Memory B cell (primary cell): ENCODE results near the gene GMPPB.
"Not testable (repeated sequence)": the region's sequence is repeated elsewhere in the genome, so short reads cannot be mapped to it uniquely, and the experiment has no call there.

Experiments used
- ATAC-seq: fragments of 150-1000 bp; cut with Tn5 transposase; 2 replicates; pipeline ENCODE4 v1.10.0; 2021; ENCODE audit warnings: low read depth, mild to moderate bottlenecking, moderate library complexity
- DNase-seq, 2 donors: peaks; one replicate each; pipeline ENCODE4 v3.0.0; 2022; ENCODE audit warnings: low spot score in 2 of 2
- H3K27ac Mint-ChIP-seq: one replicate; pipeline ENCODE4 v1.8.0; 2022; ENCODE audit warnings: mild to moderate bottlenecking, moderate library complexity, mixed read lengths
- H3K27me3 Mint-ChIP-seq: one replicate; pipeline ENCODE4 v1.8.0; 2022; ENCODE audit warnings: mixed read lengths
- H3K36me3 Mint-ChIP-seq: one replicate; pipeline ENCODE4 v1.8.0; 2022; ENCODE audit warnings: mild to moderate bottlenecking, mixed read lengths
- H3K4me1 Mint-ChIP-seq: one replicate; pipeline ENCODE4 v1.8.0; 2022; ENCODE audit warnings: mixed read lengths
- H3K4me3 Mint-ChIP-seq: one replicate; pipeline ENCODE4 v1.8.0; 2022; ENCODE audit warnings: mild to moderate bottlenecking, moderate library complexity, mixed read lengths
- H3K9me3 Mint-ChIP-seq: one replicate; pipeline ENCODE4 v1.8.0; 2022; ENCODE audit warnings: mixed read lengths

GMPPB gene

DNA sequence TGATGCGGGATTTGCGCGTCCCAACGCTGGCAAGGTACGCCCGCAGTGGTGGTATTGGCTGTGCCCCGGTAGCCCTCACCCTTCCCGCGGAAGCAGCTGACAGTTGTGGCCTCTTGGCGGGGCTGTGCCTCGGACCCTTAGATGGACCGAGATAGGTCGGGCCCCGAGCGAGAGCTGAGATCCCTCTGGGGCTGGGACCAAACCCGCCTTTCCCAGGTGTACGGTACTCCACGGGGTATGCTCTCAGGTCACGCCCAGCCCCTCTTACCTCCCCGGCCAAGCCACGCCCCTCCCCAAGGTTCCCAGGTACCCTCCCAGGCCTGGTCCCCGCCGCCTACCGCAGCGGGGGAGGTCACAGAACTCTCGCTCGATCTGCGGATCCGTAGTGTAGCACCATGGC, 37.4 kb downstream of the GMPPB start:
- not testable (repeated sequence) for H3K27ac Mint-ChIP-seq, H3K9me3 Mint-ChIP-seq, H3K27me3 Mint-ChIP-seq, DNase-seq
- peaks cover 20% of the 10 kb centered on the region for H3K4me1 Mint-ChIP-seq
- peak; percentile 11 for ATAC-seq
- H3K36me3 Mint-ChIP-seq = peaks cover 14% of the 10 kb centered on the region
- H3K4me3 Mint-ChIP-seq = peak overlapping the region; percentile 54

DNA sequence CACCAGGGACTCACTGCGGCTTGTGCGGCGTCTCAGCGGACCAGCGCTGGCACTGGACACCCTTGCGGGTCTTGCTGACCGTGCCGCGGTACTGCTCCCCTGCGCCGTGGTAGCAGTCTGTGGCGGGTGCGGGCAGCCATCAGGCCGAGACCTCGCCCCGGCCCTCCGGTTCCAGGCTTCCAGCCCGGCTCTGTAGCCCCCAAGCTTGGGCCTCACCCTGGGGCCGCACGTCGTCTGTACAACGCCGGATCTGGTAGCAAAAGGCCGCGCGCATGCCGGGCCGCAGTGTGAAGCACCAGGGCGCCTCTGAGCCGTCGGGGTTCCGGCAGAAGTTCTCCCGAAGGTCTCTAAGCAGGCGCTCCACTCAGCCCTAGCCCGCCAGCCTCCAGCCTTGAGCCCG, 37.9 kb downstream of the GMPPB start:
- DNase-seq, H3K27me3 Mint-ChIP-seq, H3K4me3 Mint-ChIP-seq, H3K9me3 Mint-ChIP-seq, H3K27ac Mint-ChIP-seq: not testable (repeated sequence)
- peak; percentile 2 for ATAC-seq
- Mint-ChIP-seq H3K4me1 (peaks cover 20% of the 10 kb centered on the region), H3K36me3 (peaks cover 16% of the 10 kb centered on the region)

DNA sequence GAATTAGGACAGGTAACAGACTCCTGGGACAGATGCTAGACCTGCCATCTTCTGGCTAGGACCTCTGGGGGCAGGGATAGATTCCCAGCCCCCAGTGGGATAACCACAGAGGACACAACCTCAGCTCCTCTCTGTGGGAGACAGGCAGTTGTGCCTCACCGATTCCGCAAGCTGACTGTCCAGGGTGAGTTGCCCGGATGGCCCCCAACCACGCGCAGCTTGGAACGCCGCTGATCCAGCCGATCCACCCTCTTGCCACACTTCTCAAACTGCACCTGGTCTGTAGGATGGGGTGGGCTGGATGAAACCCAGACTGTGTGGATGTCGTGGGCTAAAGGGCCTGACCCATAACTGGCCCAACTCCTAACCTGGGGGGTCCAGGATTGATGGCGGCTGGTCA, 38.6 kb downstream of the GMPPB start:
- peaks cover 15% of the 10 kb centered on the region for H3K4me1 Mint-ChIP-seq
- not testable (repeated sequence) for ATAC-seq, H3K27me3 Mint-ChIP-seq, H3K27ac Mint-ChIP-seq, DNase-seq, H3K9me3 Mint-ChIP-seq
- H3K4me3 Mint-ChIP-seq = peak overlapping the region; percentile 11
- peaks cover 23% of the 10 kb centered on the region for H3K36me3 Mint-ChIP-seq

DNA sequence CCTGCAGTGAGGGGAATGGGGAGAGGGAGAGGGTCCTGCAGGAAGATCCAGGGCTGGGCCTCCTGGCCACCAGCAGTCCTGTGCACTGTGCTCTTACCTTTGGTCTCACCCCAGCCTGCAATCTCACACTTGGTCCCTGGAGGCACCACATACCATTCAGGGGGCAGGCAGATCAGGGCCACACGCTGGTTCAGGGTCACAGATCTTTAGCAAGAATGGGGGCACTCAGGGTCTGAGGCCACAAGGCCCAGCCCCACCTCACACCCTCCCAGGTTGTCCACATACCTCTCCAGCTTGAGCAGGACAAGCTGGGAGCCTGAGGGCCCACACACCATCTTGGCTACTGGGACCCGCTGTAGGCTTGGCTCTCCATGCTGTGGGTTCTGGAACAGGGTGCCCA, 39.3 kb downstream of the GMPPB start:
- not testable (repeated sequence) for H3K27me3 Mint-ChIP-seq, DNase-seq, ATAC-seq, H3K9me3 Mint-ChIP-seq, H3K4me3 Mint-ChIP-seq, H3K27ac Mint-ChIP-seq
- Mint-ChIP-seq H3K36me3 (peaks cover 28% of the 10 kb centered on the region), H3K4me1 (peaks cover 12% of the 10 kb centered on the region)

DNA sequence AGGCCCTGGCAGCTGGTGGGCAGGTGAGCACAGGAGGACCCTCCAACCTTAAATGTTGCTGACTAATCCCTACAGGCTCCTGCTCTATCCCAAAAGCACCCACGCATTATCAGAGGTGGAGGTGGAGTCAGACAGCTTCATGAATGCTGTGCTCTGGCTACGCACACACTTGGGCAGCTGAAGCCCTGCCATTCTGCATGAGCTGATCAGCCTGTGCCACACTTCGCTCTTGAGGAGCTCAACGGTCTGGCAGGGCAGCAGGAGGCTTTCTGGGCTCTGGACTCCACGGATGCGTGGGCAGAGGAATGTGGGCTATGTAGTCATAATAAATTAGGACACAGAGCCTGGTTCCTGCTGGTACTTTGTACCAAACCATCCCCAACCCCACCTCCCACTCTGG, 40.6 kb downstream of the GMPPB start:
- DNase-seq = no peak
- no peak for ATAC-seq
- H3K4me3 Mint-ChIP-seq = no peak overlapping the region
- H3K36me3 Mint-ChIP-seq = peaks cover 30% of the 10 kb centered on the region
- H3K27me3 Mint-ChIP-seq = peaks cover 3% of the 10 kb centered on the region
- H3K9me3 Mint-ChIP-seq = no peaks in the 10 kb centered on the region
- peaks cover 3% of the 10 kb centered on the region for H3K4me1 Mint-ChIP-seq
- no peak overlapping the region for H3K27ac Mint-ChIP-seq

DNA sequence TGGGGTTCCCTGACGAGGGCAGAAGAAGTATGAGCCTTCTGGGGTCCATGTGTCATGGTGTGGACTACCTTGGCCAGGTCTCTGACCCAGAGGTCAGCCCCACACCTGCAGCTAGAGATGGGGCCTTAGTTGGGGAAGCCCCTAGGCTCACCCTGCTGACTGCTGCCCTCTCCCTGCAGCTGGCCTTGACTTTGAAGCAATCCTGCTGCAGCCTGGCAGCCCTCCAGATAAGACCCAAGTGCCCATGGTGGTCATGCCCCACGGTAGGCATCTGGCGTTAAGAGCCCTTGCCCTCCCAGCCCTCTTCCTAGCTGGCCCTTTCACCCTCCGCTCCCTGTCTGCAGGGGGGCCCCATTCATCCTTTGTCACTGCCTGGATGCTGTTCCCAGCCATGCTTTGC, 42.2 kb downstream of the GMPPB start:
- no peak for ATAC-seq
- Mint-ChIP-seq H3K27me3 (peaks cover 3% of the 10 kb centered on the region), H3K4me1 (peaks cover 2% of the 10 kb centered on the region), H3K27ac (no peak overlapping the region), H3K4me3 (no peak overlapping the region), H3K9me3 (no peaks in the 10 kb centered on the region), H3K36me3 (peaks cover 34% of the 10 kb centered on the region)
- DNase-seq = no peak

DNA sequence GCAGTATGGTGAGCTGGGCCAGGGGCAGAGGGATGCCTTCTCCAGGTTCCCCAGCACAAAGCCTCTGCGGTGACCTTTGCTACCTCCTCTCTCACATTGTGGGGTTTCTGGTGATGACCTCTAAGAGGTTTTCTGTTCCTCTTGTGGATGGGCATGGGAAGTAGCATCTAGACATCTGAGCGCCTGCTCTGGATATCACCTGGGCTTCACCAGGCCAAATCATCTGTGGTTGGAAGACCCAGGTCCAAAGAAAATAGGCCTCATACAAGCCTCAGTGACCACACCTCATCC, 42.6 kb downstream of the GMPPB start:
- H3K36me3 Mint-ChIP-seq = peaks cover 34% of the 10 kb centered on the region
- H3K4me1 Mint-ChIP-seq = peaks cover 2% of the 10 kb centered on the region
- no peak for DNase-seq
- no peak overlapping the region for H3K4me3 Mint-ChIP-seq
- peaks cover 3% of the 10 kb centered on the region for H3K27me3 Mint-ChIP-seq
- H3K27ac Mint-ChIP-seq = no peak overlapping the region
- no peak for ATAC-seq
- H3K9me3 Mint-ChIP-seq = no peaks in the 10 kb centered on the region

DNA sequence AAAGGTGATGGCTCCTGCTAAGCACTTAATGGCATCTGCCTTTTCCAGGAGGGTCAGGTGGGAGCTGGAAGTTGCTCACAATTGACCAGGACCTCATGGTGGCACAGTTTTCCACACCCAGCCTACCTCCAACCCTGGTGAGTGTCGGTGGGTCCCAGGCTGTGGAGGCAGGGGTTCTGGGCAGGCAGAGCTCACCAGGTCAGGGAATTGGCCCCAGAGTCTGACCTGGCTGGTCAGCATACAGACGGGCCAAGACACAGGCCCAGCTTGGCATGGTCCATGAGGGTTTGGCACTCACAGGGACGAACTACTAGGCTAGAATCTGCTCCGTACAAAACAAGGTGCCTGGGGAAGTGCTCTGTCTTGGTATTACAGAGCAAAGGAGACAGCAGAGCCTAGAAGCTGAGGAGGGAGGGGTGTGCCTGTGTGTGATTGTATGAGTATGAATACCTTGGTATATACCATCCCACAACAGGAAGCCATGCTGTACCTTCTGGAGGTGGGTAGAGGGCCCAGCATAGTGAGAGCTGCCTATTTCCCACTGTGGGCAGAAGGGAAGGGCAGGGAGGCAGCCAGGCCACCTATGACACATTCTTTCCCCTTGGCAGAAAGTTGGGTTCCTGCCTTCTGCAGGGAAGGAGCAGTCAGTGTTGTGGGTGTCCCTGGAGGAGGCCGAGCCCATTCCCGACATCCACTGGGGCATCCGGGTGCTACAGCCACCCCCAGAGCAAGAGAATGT, 43.1 kb downstream of the GMPPB start:
- H3K36me3 Mint-ChIP-seq = peaks cover 36% of the 10 kb centered on the region
- H3K27ac Mint-ChIP-seq = no peak overlapping the region
- DNase-seq = no peak
- H3K4me1 Mint-ChIP-seq = peaks cover 2% of the 10 kb centered on the region
- no peak for ATAC-seq
- H3K9me3 Mint-ChIP-seq = no peaks in the 10 kb centered on the region
- H3K4me3 Mint-ChIP-seq = no peak overlapping the region
- peaks cover 3% of the 10 kb centered on the region for H3K27me3 Mint-ChIP-seq

DNA sequence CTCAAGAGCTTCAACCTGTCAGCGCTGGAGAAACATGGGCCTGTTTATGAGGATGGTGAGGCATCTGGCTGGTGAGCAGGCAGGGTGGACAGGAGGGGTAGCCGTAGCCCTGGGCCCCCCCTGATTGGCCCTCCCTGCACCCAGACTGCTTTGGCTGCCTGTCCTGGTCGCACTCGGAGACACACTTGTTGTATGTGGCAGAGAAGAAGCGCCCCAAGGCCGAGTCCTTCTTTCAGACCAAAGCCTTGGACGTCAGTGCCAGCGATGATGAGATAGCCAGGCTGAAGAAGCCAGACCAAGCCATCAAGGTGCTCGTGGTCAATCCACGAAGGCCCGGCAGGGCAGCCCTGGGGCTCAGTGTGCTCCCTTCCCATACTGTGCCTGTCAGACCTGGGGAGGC, 47.8 kb downstream of the GMPPB start:
- Mint-ChIP-seq H3K27me3 (no peaks in the 10 kb centered on the region), H3K36me3 (peaks cover 21% of the 10 kb centered on the region), H3K4me3 (no peak overlapping the region), H3K9me3 (no peaks in the 10 kb centered on the region), H3K4me1 (peaks cover 20% of the 10 kb centered on the region), H3K27ac (no peak overlapping the region)
- no peak for DNase-seq
- ATAC-seq = no peak

DNA sequence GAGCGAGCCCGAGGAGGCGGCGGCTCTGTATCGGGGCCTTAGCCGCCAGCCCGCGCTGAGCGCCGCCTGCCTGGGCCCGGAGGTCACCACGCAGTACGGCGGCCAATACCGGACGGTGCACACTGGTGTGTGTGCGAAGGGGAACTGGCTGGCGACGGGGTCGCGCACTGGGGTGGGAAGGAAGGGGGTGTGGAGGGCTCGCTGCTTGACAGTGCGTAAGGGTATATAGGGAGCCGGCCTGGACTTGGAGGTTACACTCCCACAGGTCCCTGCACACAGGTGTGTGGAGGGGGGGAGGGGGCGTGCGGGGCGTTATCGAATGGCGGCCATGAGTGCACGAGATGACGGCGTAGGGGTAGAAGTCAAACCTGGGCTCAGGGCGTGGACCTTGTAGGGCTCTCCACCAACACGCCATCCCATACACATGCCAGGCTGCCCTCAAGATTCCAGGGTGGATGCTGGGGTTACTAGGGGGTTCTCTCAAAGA, 49.2 kb downstream of the GMPPB start:
- H3K36me3 Mint-ChIP-seq = peaks cover 8% of the 10 kb centered on the region
- ATAC-seq (peak; percentile 1), DNase-seq (no peak)
- H3K9me3 Mint-ChIP-seq = no peaks in the 10 kb centered on the region
- peak overlapping the region; percentile 97 for H3K27ac Mint-ChIP-seq
- H3K27me3 Mint-ChIP-seq = no peaks in the 10 kb centered on the region
- H3K4me3 Mint-ChIP-seq = peak overlapping the region; percentile 96
- peaks cover 20% of the 10 kb centered on the region for H3K4me1 Mint-ChIP-seq

DNA sequence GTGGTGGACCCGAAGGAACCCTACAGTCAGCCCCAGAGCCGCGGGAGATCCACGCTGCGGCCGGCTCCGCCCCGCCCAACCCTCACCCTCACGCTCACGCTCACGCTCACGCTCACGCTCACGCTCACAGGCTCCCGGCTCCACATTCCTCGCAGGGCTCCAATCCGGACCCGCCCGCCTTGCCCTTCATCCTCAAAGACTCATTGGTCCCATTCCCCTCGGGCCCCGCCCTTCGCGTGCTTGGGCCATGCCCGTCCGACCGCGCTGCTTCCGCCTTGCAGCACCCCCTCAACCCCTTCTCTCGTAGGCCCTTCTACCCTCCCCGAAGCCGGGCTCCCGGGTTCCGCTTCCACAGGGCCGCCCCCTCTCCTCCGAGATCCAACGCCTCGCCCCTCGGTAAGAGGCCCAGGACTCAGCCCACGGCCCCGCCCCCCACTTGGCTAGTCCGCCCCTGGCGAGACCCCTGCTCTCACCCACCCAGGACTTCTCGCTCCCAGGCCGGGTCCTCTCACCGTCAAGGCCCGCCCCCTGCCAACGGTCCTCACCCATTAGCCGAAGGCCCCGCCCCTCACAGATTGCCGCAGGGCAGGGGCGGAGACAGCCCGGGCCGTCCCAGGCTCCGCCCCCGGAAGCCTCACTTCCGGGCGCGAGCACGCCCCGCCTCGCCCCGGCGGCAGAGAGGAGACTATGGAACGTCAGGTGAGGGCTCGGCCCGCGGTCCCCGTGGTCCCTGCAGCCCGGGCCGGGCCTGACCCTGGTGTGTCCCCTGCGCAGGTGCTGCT, 49.8 kb downstream of the GMPPB start, which contains the start of gene APEH:
Gene APEH (plus strand): TSS at position 637 of the 782 bp plus-strand sequence. CDS start 51 bp downstream, at position 688.
- H3K27me3 Mint-ChIP-seq = no peaks in the 10 kb centered on the region
- peak within 1 kb of the TSS; percentile 97 for H3K27ac Mint-ChIP-seq
- peak within 1 kb of the TSS; percentile 96 for H3K4me3 Mint-ChIP-seq
- H3K9me3 Mint-ChIP-seq = no peaks in the 10 kb centered on the region
- peaks cover 20% of the 10 kb centered on the region for H3K4me1 Mint-ChIP-seq
- H3K36me3 Mint-ChIP-seq = peaks cover 8% of the 10 kb centered on the region
- ATAC-seq (peak; percentile 82), DNase-seq (peak; percentile 98 to 99)

DNA sequence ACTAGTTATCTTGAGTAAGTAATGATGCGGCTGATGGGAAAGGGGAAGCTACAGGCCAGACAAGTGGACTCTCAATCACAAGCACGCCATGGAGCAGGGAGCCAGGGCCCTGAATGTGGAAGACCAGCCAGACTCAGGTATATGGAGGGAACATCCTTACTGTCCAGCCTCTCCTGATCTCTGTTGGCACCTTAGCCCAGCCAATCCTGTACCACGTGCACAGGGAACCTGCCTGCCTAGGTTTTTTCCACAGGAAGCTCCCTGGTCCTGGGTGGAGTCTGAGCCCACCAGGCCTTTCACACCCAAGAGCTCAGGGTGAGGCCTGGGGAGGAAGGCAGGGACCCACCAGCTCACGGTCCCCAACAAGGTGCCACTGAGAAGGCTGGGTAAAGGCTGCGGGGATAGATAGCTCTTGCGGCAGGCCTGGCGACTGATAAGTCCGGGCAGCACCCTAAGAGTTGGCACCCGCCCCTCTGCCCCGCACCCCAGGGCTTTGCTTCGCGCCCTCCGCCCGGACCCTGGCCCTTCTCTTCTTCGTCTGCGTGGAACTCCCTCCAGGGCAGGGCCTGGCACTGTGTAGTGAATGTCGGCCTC, 50.5 kb downstream of the GMPPB start:
- Mint-ChIP-seq H3K27ac (peak overlapping the region; percentile 97), H3K36me3 (peaks cover 7% of the 10 kb centered on the region), H3K4me3 (peak overlapping the region; percentile 96), H3K9me3 (no peaks in the 10 kb centered on the region), H3K4me1 (peaks cover 20% of the 10 kb centered on the region), H3K27me3 (peaks cover 2% of the 10 kb centered on the region)
- DNase-seq (no peak), ATAC-seq (no peak)

DNA sequence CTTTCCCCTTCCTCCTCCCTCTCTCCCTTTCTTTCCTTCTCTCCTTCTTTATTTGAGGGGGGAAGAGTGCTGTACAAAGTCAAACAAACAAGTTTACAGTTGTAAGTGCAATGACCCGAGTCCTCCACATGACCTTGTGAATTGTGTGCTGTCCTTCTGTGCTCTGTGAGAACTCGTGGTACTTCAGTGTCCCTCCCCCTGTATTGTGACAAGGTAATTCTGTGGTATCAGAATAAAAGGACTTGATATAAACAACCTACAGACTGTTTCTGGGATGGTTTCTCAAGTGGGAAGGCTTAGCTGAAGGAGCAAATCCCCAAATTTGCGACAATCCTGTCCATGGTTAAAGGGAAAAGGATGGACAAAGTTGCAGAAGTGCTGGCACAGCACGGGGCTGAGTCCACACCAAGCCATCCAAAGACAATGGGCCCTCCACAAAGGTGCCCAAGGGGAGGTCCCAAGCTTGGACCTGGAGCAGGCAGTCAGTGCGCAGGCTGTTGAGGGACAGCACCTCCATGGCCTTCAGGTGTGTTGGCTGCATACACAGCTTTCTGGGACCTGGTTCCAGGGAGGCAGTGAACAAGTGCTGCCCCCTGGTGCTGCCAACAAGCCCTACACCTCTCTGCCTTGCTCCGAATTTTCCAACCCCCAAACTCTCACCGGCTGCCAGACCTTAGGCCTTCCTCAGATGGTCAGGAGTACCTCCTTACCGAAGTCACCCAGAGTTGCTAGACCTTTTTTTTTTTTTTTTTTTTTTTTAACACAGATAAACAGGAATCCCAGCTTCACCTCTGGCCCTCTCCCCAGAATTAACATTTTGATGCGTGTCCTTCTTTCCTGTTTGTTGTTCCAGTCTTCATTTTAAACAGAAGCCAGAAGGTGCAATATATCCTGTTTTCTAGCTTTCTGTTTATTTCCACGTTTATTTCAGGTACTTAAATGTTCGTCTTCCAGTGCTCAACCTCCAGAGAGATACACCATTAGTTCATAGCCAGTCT, 52.2 kb downstream of the GMPPB start:
- Mint-ChIP-seq H3K27me3 (peaks cover 3% of the 10 kb centered on the region), H3K4me3 (peak overlapping the region; percentile 49), H3K36me3 (peaks cover 2% of the 10 kb centered on the region), H3K27ac (no peak overlapping the region), H3K9me3 (no peaks in the 10 kb centered on the region), H3K4me1 (peaks cover 18% of the 10 kb centered on the region)
- DNase-seq = peak; percentile 61 to 66
- ATAC-seq = no peak
